T47D (cell line): Measurements from ENCODE around the gene PSMD8.
"Not testable (repeated sequence)": the region's sequence is repeated elsewhere in the genome, so short reads cannot be mapped to it uniquely, and the experiment has no call there.

ENCODE experiments used
- DNase-seq, 2 experiments: peaks; one replicate each; pipeline versions ENCODE4 v3.0.0 to v3.0.0-alpha.2; 2011 to 2012; ENCODE audit warnings: low read depth in 1 of 2, low spot score in 1 of 2
- JUND ChIP-seq: IDR thresholded peaks from 2 replicates; pipeline ENCODE4 v1.6.1; 2012; ENCODE audit warnings: low read depth
- in situ Hi-C: cut with HindIII; loops from 2 replicates; pipeline ENCODE4 v1.10.0; 2016; ENCODE audit warnings: low sequenced_read_pairs, low pct_unique_long_range_greater_than_20kb

Gene PSMD8

GRCh38 chr19:38352611-38353010, 21.8 kb upstream of the PSMD8 start:
- no peak for DNase-seq
- in situ Hi-C loops = no loop called here
- TF ChIP-seq JUND = no peak

- no peak for TF ChIP-seq JUND
- in situ Hi-C loops = no loop called here
Measured at GRCh38 chr19:38355728-38356725, 18.3 kb upstream of the PSMD8 start.

GRCh38 chr19:38358071-38358470, 16.3 kb upstream of the PSMD8 start:
- in situ Hi-C loops = no loop called here
- no peak for DNase-seq
- TF ChIP-seq JUND = no peak

More at GRCh38 chr19:38355728-38356725, 18.3 kb upstream of the PSMD8 start:
- DNase-seq = no peak

- in situ Hi-C loops = no loop called here
- no peak for TF ChIP-seq JUND
- DNase-seq = no peak
Measured at GRCh38 chr19:38359242-38360021, 14.9 kb upstream of the PSMD8 start.

- in situ Hi-C loops = no loop called here
- no peak for TF ChIP-seq JUND
- DNase-seq = no peak
Measured at GRCh38 chr19:38360351-38360750, 14.0 kb upstream of the PSMD8 start.

GRCh38 chr19:38360839-38361631, 13.3 kb upstream of the PSMD8 start:
- in situ Hi-C loops = no loop called here
- no peak for TF ChIP-seq JUND
- no peak for DNase-seq

- TF ChIP-seq JUND = no peak
- in situ Hi-C loops = no loop called here
- DNase-seq = peak; percentile 65 to 85
Measured at GRCh38 chr19:38361633-38362075, 12.7 kb upstream of the PSMD8 start.

- in situ Hi-C loops = no loop called here
- DNase-seq = peak; percentile 73 to 92
- TF ChIP-seq JUND = no peak
Measured at GRCh38 chr19:38362076-38362945, 12.1 kb upstream of the PSMD8 start.

GRCh38 chr19:38362946-38363688, 11.3 kb upstream of the PSMD8 start:
- DNase-seq, in situ Hi-C loops: not testable (repeated sequence)

GRCh38 chr19:38367041-38367440, 7.3 kb upstream of the PSMD8 start:
- in situ Hi-C loops = no loop called here
- TF ChIP-seq JUND = no peak
- no peak for DNase-seq

- TF ChIP-seq JUND = no peak
- in situ Hi-C loops = no loop called here
- no peak for DNase-seq
Measured at GRCh38 chr19:38369584-38369983, 4.8 kb upstream of the PSMD8 start.
